Smooth muscle cell (in vitro differentiated cells): ENCODE results near the gene KCNA1. TPM values are rescaled to one million over a fixed set of nuclear protein-coding genes. Genes with fewer than 3 reads are reported as not detected.

Source experiments
- DNase-seq: peaks from one replicate; lab custom pipeline; 2025; ENCODE audit not compliant: unreplicated experiment; lab: John Stamatoyannopoulos, UW
- H2AFZ ChIP-seq: fragments of 200-600 bp; sonication (generic); 2 replicates; pipeline ENCODE4 v1.6.0; 2016; ENCODE audit warnings: antibody characterized with exemption, low read depth, mild to moderate bottlenecking
- H3F3A ChIP-seq: fragments of 200-600 bp; sonication (generic); 2 replicates; pipeline ENCODE4 v1.6.0; 2017; ENCODE audit warnings: antibody characterized with exemption, low read depth
- H3K27ac ChIP-seq: fragments of 200-600 bp; sonication (generic); 2 replicates; pipeline ENCODE4 v1.5.1; 2016; ENCODE audit warnings: low read depth, mild to moderate bottlenecking
- H3K27me3 ChIP-seq: fragments of 200-600 bp; sonication (generic); 2 replicates; pipeline ENCODE4 v1.6.1; 2016; ENCODE audit warnings: low read depth, mild to moderate bottlenecking
- H3K36me3 ChIP-seq: fragments of 200-600 bp; sonication (generic); 2 replicates; pipeline ENCODE4 v1.5.1; 2016; ENCODE audit warnings: low read depth
- H3K4me1 ChIP-seq: fragments of 200-600 bp; sonication (generic); 2 replicates; pipeline ENCODE4 v1.5.1; 2016; ENCODE audit warnings: low read depth
- H3K4me2 ChIP-seq: fragments of 200-600 bp; sonication (generic); 2 replicates; pipeline ENCODE4 v1.6.0; 2016; ENCODE audit warnings: mild to moderate bottlenecking
- H3K4me3 ChIP-seq: fragments of 200-600 bp; sonication (generic); 2 replicates; pipeline ENCODE4 v1.5.1; 2016; ENCODE audit warnings: mild to moderate bottlenecking
- H3K79me2 ChIP-seq: fragments of 200-600 bp; sonication (generic); 2 replicates; pipeline ENCODE4 v1.6.0; 2016; ENCODE audit warnings: low read depth, mild to moderate bottlenecking
- H3K9ac ChIP-seq: fragments of 200-600 bp; sonication (generic); 2 replicates; pipeline ENCODE4 v1.6.0; 2016; ENCODE audit warnings: low read depth
- H3K9me3 ChIP-seq: fragments of 200-600 bp; sonication (generic); replicated peaks from 2 replicates; pipeline ENCODE4 v1.5.1; 2016; ENCODE audit warnings: low read depth
- H4K20me1 ChIP-seq: fragments of 200-600 bp; sonication (generic); 2 replicates; pipeline ENCODE4 v1.6.0; 2016; ENCODE audit warnings: low read depth
- WGBS: methylation state at CpG from one replicate; pipeline ENCODE4 v1.1.7; 2016; ENCODE audit warnings: low lambda C conversion rate; 5-methylcytosine and 5-hydroxymethylcytosine counted together
- polyA plus RNA-seq: library from polyadenylated mRNA; unstranded; fragments of >200 nt; fragmentation: Nextera tagmentation; extraction: Ambion mirVana; gene quantifications from 2 replicates; pipeline ENCODE4 v1.2.1, GENCODE V29; 2016
- total RNA-seq: library from RNA; depleted of rRNA; stranded (reverse); fragments of >200 nt; gene quantifications from 2 replicates; pipeline ENCODE4 v1.2.3, GENCODE V29; 2014
- TF ChIP-seq, protein P1 (sequence below): fragments of 200-600 bp; sonication (generic); IDR thresholded peaks from 2 replicates; pipeline ENCODE4 v1.5.1; 2017; ENCODE audit warnings: borderline replicate concordance, mild to moderate bottlenecking, antibody characterized with exemption; ENCODE audit not compliant: insufficient read depth, poor library complexity, severe bottlenecking

Gene KCNA1
- total and polyA plus RNA-seq, 2 experiments from 2014 or later, result not detected

DNA sequence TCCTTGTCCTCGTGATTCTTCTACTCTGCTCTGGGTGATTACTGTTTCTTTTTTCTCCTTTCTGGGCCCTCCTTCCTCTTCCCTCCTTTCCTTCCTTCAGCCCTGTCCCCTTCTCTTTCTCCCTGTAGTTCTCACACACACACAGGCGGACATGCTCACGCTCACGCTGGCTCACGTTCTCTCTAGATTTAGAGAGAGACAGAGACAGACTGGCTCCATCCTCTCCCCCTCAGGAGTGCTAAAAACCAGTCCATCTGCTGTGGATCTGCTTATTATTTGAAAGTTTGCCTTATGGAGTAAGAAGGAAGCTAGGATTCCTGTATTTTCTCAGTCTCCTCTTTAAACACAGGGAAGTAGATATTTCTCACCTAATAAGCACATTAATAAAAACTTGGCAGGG lies 48.1 kb downstream of the KCNA1 start:
- no peak for DNase-seq
- no peak overlapping the region for H3K9ac ChIP-seq
- WGBS, result 89% methylated on average over 5 of the region's 5 CpGs
- H4K20me1 ChIP-seq, result no peaks in the 10 kb centered on the region
- H3K79me2 ChIP-seq, result no peaks in the 10 kb centered on the region
- TF ChIP-seq, protein P1, sequence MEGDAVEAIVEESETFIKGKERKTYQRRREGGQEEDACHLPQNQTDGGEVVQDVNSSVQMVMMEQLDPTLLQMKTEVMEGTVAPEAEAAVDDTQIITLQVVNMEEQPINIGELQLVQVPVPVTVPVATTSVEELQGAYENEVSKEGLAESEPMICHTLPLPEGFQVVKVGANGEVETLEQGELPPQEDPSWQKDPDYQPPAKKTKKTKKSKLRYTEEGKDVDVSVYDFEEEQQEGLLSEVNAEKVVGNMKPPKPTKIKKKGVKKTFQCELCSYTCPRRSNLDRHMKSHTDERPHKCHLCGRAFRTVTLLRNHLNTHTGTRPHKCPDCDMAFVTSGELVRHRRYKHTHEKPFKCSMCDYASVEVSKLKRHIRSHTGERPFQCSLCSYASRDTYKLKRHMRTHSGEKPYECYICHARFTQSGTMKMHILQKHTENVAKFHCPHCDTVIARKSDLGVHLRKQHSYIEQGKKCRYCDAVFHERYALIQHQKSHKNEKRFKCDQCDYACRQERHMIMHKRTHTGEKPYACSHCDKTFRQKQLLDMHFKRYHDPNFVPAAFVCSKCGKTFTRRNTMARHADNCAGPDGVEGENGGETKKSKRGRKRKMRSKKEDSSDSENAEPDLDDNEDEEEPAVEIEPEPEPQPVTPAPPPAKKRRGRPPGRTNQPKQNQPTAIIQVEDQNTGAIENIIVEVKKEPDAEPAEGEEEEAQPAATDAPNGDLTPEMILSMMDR, result no peak
- no peak overlapping the region for H2AFZ ChIP-seq
- H3K4me3 ChIP-seq, result no peak overlapping the region
- peaks cover 22% of the 10 kb centered on the region for H3K27me3 ChIP-seq
- H3K4me2 ChIP-seq, result no peak overlapping the region
- H3K36me3 ChIP-seq, result no peaks in the 10 kb centered on the region
- H3K9me3 ChIP-seq, result no peaks in the 10 kb centered on the region
- no peaks in the 10 kb centered on the region for H3K4me1 ChIP-seq
- H3F3A ChIP-seq, result no peaks in the 10 kb centered on the region
- no peak overlapping the region for H3K27ac ChIP-seq

DNA sequence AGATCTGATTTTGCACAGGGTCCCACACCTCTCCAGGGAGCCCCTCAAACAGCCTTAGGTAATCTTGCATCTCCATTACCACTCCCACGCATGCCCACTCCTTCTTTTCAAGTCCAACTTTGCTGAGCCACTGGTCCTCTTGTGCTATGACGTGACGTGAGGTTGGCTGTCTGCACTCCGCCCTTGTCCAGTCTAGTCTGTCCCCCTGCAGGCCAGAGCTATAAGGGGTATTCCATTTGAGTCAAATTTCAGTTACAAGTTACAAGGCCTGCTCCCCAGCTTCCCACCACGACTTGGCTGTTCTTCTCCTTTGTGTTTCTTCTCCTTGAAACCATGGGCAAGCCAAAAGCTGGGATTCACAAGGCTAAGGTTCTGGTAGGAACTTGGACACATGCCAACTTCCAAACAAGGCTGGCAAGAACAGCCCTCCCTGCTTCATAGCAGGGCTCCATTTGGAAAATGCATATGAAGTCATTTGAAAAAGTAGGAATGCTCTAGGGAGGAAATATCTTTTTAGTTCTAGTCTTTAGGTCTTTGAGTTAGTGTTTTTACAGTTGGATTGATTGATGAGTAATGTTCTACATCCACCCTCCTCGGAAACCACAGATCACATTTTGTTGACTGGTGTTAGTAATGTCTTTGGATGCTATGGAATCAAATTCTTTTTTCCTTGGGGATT lies 49.1 kb downstream of the KCNA1 start:
- Histone ChIP-seq H2AFZ (no peak overlapping the region), H3K9me3 (no peaks in the 10 kb centered on the region), H3K4me1 (no peaks in the 10 kb centered on the region), H3K27ac (no peak overlapping the region), H3K9ac (no peak overlapping the region), H3K36me3 (no peaks in the 10 kb centered on the region), H3K4me3 (no peak overlapping the region), H3K4me2 (no peak overlapping the region), H3F3A (no peaks in the 10 kb centered on the region), H3K79me2 (no peaks in the 10 kb centered on the region), H3K27me3 (peaks cover 21% of the 10 kb centered on the region), H4K20me1 (no peaks in the 10 kb centered on the region)
- DNase-seq, result no peak
- TF ChIP-seq, protein P1, result no peak
- WGBS, result 82% methylated on average over 6 of the region's 6 CpGs

DNA sequence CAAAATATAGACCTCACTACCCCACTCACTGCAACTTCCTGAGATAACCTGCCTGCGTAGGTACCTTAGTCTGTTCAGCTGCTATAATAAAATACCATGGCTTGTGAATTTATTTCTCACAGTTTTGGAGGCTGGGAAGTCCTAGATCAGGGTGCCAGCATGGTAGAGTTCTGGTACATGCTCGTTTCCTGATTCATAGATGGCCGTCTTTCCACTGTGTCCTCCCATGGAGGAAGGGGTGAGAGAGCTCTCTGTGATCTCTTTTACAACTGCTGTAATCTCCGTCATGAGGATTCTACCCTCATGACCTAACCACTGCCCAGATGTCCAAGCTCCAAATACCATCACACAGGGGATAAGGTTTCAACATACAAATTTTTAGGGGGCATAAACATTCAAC lies 49.7 kb downstream of the KCNA1 start:
- Histone ChIP-seq H3K4me2 (peak overlapping the region; percentile 4), H3K27ac (no peak overlapping the region), H3K27me3 (peaks cover 22% of the 10 kb centered on the region), H2AFZ (no peak overlapping the region), H3K9ac (no peak overlapping the region), H3K9me3 (no peaks in the 10 kb centered on the region), H3F3A (no peaks in the 10 kb centered on the region), H3K36me3 (no peaks in the 10 kb centered on the region), H4K20me1 (no peaks in the 10 kb centered on the region), H3K79me2 (no peaks in the 10 kb centered on the region), H3K4me3 (no peak overlapping the region), H3K4me1 (no peaks in the 10 kb centered on the region)
- TF ChIP-seq, protein P1, result no peak
- DNase-seq, result no peak
- WGBS, result 80% methylated on average over 4 of the region's 4 CpGs

DNA sequence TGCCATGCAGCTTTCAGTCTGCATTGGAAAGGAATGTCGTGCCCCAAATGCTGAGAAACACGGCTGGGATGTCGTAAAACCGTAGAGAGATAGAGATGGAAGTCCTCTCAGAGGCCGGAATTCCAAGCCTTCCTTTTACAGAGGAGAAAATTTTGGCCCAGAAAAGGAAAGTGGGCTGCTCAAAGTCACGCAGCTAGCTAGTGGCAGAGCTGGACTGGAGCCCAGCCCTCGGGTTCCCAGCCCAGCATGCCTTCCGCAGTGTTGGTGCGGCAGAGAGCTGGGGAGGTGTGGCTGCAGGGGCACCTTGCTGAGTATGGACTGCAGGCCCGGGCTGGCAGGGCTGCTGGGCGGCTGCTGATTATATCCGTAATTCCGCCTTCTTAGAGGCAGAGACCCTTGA lies 50.3 kb downstream of the KCNA1 start:
- Histone ChIP-seq H3F3A (no peaks in the 10 kb centered on the region), H2AFZ (peak overlapping the region; percentile 69), H3K27ac (no peak overlapping the region), H3K36me3 (no peaks in the 10 kb centered on the region), H4K20me1 (no peaks in the 10 kb centered on the region), H3K9me3 (no peaks in the 10 kb centered on the region), H3K4me1 (no peaks in the 10 kb centered on the region), H3K4me3 (no peak overlapping the region), H3K4me2 (peak overlapping the region; percentile 4), H3K27me3 (peaks cover 28% of the 10 kb centered on the region), H3K9ac (no peak overlapping the region), H3K79me2 (no peaks in the 10 kb centered on the region)
- DNase-seq, result no peak
- 54% methylated on average over 13 of the region's 13 CpGs for WGBS
- TF ChIP-seq, protein P1, result no peak
